Measurements from ENCODE around the gene CSGALNACT2. TPM values are rescaled to one million over a fixed set of nuclear protein-coding genes. Genes with fewer than 3 reads are reported as not detected.

The CSGALNACT2 gene
- total RNA-seq, 4 donors from 2014 or later, result 29.1 to 43.3 (median 34.7) TPM

DNA sequence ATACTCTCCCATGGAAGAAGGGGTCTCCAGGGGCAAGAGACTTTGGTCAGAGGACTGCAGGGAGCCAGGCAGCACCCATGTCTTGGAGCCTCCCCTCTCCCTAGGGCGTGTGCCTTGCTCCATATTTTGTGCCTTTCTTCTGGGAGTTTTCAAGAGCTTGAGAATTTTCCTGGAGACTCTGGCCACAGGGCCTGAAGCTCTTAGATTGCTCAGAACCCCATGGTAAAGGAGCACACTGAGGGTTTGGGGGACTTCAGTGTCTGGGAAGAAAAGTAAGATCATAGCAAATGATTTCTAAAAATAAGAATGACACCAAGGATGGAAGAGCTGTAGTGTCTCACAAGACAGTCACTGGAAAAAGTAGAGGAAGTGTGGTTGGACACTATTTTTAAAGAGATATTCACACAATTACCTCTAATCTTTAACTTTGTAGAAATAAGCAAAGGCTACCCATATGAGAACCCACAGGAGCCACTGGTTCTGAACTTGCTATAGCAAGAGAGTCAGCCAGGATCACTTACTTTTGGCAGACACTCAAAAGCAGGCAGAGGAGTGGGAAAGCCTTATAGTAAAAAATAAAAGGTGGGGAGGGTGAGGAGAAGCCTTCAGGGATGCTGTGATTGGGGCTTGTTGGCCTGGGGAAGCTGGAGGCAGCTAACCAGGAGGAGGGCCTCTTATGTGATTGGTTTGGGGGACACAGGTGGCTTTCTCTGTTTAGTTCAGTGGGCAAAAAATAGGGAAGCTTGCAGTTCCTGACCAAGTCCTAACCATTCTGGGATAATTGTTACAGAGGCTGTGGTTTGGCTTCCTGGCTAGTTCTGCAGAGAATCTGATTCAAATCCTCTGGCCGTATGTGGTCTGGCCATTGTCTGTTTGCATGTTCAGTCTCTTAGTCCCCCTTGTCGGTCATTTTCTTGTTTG, 5.1 kb upstream of the CSGALNACT2 start:
- DNase-seq (ENCODE audit: low spot score in 2 of 2), result peak in 1 of 2 donors; percentile 2
- WGBS, 2 donors, result 76 to 77% methylated on average over 3 of the region's 3 CpGs
- no peak overlapping the region for H3K27ac ChIP-seq
- H3K9me3 ChIP-seq, result no peaks in the 10 kb centered on the region
- peaks cover 0 to 27% (median 11%) of the 10 kb centered on the region in 4 donors for H3K4me1 ChIP-seq
- TF ChIP-seq POLR2A (IDR thresholded peaks at IDR 0.05), result no peak
- TF ChIP-seq EP300 (IDR thresholded peaks at IDR 0.05), result no peak
- TF ChIP-seq, protein P1, sequence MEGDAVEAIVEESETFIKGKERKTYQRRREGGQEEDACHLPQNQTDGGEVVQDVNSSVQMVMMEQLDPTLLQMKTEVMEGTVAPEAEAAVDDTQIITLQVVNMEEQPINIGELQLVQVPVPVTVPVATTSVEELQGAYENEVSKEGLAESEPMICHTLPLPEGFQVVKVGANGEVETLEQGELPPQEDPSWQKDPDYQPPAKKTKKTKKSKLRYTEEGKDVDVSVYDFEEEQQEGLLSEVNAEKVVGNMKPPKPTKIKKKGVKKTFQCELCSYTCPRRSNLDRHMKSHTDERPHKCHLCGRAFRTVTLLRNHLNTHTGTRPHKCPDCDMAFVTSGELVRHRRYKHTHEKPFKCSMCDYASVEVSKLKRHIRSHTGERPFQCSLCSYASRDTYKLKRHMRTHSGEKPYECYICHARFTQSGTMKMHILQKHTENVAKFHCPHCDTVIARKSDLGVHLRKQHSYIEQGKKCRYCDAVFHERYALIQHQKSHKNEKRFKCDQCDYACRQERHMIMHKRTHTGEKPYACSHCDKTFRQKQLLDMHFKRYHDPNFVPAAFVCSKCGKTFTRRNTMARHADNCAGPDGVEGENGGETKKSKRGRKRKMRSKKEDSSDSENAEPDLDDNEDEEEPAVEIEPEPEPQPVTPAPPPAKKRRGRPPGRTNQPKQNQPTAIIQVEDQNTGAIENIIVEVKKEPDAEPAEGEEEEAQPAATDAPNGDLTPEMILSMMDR (IDR thresholded peaks at IDR 0.05), result no peak
- no peaks in the 10 kb centered on the region for H3K36me3 ChIP-seq
- no peaks in the 10 kb centered on the region for H3K27me3 ChIP-seq
- H3K4me3 ChIP-seq, result no peak overlapping the region

DNA sequence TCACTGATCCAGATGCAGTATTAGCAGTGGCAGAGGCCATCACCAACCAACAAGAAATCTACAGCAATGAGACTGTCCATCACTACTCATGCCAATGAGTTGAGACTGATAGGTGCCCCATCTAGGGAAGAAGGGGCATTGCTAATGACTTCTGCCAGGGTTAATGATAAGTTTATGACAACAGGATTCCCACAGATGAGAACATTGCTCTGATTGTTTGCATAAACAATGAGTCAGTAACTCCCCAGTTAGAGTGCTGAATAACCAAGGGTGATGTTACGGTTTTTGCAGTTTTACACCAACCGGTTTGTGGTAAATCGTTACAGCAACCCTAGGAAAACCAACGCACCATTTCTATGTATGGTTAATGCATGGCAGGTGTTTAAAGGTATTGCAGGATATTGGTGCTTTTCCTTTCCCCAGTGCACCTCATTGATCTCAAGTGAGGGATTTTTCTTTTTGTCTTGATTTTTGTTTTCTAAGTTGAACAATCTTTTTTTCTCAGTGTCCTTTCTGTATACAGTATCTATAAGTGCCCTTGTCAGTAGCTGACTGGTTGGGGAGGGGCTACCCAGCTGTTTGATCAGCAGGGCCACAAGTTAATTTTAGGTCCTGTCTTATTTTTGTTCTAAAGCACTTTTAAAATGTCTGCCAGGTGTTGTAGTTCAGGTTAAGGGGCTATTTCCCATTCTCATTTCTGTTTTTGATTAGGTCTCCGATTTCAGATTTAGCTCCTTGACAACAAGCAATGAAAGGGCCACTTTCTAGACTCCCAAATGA, 3.9 kb upstream of the CSGALNACT2 start:
- TF ChIP-seq, protein P1 (IDR thresholded peaks at IDR 0.05), result no peak
- TF ChIP-seq EP300 (IDR thresholded peaks at IDR 0.05) (no peak), POLR2A (IDR thresholded peaks at IDR 0.05) (no peak)
- Histone ChIP-seq H3K9me3 (no peaks in the 10 kb centered on the region), H3K27ac (no peak overlapping the region), H3K36me3 (no peaks in the 10 kb centered on the region), H3K27me3 (no peaks in the 10 kb centered on the region), H3K4me3 (no peak overlapping the region), H3K4me1 (peaks cover 0 to 24% (median 10%) of the 10 kb centered on the region in 4 donors)
- DNase-seq (ENCODE audit: low spot score in 2 of 2), result no peak
- 76 to 79% methylated on average over 5 of the region's 5 CpGs for WGBS, 2 donors

DNA sequence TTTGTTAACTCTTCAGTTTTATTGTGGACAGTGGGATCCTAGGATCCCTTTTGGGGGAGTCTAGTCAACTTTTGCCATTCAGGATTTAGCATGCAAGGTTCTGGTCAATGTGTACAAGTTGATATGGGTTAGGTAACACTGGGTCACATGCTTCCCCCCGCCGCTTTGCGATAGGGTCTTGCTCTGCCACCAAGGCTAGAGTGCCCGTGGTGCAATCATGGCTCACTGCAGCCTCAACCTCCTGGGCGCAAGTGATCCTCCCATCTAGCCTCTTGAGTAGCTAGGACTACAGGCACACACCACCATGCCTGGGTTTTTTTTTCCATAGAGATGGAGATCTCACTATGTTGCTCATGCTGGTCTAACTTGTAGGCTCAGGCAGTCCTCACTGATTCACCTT, 3.2 kb upstream of the CSGALNACT2 start:
- WGBS, 2 donors, result 94 to 97% methylated on average over 5 of the region's 5 CpGs
- Histone ChIP-seq H3K9me3 (no peaks in the 10 kb centered on the region), H3K36me3 (no peaks in the 10 kb centered on the region), H3K27me3 (no peaks in the 10 kb centered on the region), H3K4me3 (no peak overlapping the region), H3K4me1 (peaks cover 0 to 25% (median 17%) of the 10 kb centered on the region in 4 donors), H3K27ac (no peak overlapping the region)
- TF ChIP-seq POLR2A (IDR thresholded peaks at IDR 0.05), result no peak
- no peak for DNase-seq (ENCODE audit: low spot score in 2 of 2)

DNA sequence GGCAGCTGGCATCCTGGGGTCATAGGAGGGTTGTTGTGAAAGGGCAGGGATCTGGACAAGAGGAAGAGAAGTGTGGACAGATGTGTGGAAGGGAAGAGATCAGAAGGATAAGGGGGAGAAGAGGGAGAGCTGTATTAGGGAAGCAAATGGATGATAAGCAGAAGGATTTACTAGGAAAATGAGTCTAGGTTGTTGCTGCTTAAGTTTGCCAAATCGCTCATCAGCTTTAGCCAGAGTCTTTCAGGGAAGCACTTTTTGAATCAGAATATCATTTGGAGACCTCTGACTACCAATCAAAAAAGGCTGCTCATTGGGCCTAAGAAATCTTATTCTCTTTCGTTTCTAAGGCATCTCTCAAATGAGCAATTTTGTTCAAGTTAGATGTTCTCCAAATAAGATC, 2.6 kb upstream of the CSGALNACT2 start:
- Histone ChIP-seq H3K4me1 (peaks cover 0 to 31% (median 23%) of the 10 kb centered on the region in 4 donors), H3K27me3 (no peaks in the 10 kb centered on the region), H3K27ac (no peak overlapping the region), H3K36me3 (no peaks in the 10 kb centered on the region), H3K4me3 (no peak overlapping the region), H3K9me3 (no peaks in the 10 kb centered on the region)
- no peak for TF ChIP-seq POLR2A (IDR thresholded peaks at IDR 0.05)
- no peak for TF ChIP-seq EP300 (IDR thresholded peaks at IDR 0.05)
- TF ChIP-seq, protein P1 (IDR thresholded peaks at IDR 0.05), result no peak
- DNase-seq (ENCODE audit: low spot score in 2 of 2), result no peak
- 88 to 89% methylated on average over 2 of the region's 2 CpGs for WGBS, 2 donors

DNA sequence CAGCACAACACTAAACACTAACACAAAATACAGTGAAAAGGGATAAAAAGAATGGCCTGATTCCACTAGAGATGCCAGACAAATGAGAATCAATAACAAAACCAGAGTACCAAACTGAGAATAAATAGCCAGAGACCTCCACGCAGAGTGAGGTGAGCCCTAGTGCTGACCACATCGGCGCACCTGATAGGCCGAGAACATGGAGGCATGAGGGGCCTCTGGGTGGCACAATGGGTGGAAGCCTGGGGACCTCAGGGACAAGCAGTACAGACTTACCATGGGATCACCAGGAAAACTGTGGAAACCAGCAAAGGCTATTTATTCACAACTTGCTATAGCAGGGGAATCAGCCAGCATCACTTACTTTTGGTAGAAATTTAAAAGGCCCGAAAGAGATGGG, 1.8 kb upstream of the CSGALNACT2 start:
- Histone ChIP-seq H3K27me3 (no peaks in the 10 kb centered on the region), H3K27ac (no peak overlapping the region), H3K4me1 (peaks cover 0 to 36% (median 25%) of the 10 kb centered on the region in 4 donors), H3K9me3 (no peaks in the 10 kb centered on the region), H3K36me3 (no peaks in the 10 kb centered on the region), H3K4me3 (no peak overlapping the region)
- 87 to 92% methylated on average over 5 of the region's 5 CpGs for WGBS, 2 donors
- no peak for TF ChIP-seq EP300 (IDR thresholded peaks at IDR 0.05)
- TF ChIP-seq POLR2A (IDR thresholded peaks at IDR 0.05), result no peak
- TF ChIP-seq, protein P1 (IDR thresholded peaks at IDR 0.05), result no peak
- no peak for DNase-seq (ENCODE audit: low spot score in 2 of 2)
